Ovary (tissue), 9 donors: ENCODE data around the gene CCDC188. TPM values are rescaled to one million over a fixed set of nuclear protein-coding genes. Genes with fewer than 3 reads are reported as not detected.
"Not testable (repeated sequence)": the region's sequence is repeated elsewhere in the genome, so short reads cannot be mapped to it uniquely, and the experiment has no call there.

Experiments
- DNase-seq, 5 donors: peaks; one replicate each; pipeline ENCODE4 v3.0.0-alpha.2; 2019 to 2020
- H3K27ac ChIP-seq, 2 donors: fragments of 200-600 bp; one replicate each; pipeline versions ENCODE4 v1.5.1 to v1.8.0; 2019 to 2022
- H3K27me3 ChIP-seq: fragments of 200-600 bp; one replicate; pipeline ENCODE4 v1.8.0; 2022
- H3K36me3 ChIP-seq: fragments of 200-600 bp; sonication (generic); one replicate; pipeline ENCODE4 v1.5.1; 2019
- H3K4me1 ChIP-seq: one replicate; pipeline ENCODE4 v1.8.1; 2013; ENCODE audit warnings: mild to moderate bottlenecking, moderate library complexity; ENCODE audit not compliant: insufficient read depth
- H3K4me3 ChIP-seq: fragments of 200-600 bp; sonication (generic); one replicate; pipeline ENCODE4 v1.5.1; 2017
- H3K9me3 ChIP-seq, 2 donors: fragments of 200-600 bp in 1 of 2; sonication (generic) in 1 of 2; one replicate each; pipeline versions ENCODE4 v1.5.1 to v1.8.1; 2013 to 2019; ENCODE audit warnings: mild to moderate bottlenecking in 1 of 2, moderate library complexity in 1 of 2
- CTCF ChIP-seq, 3 donors: fragments of 450-650 bp in 2 of 3; fragments of 200-600 bp in 1 of 3; IDR thresholded peaks; one replicate each; pipeline versions ENCODE4 v1.5.1 to v1.8.0; 2016 to 2022; ENCODE audit warnings: antibody characterized with exemption in 3 of 3, mild to moderate bottlenecking in 1 of 3
- EP300 ChIP-seq: sonication (generic); formaldehyde crosslinking; IDR thresholded peaks from one replicate; pipeline ENCODE4 v1.6.1; 2017; ENCODE audit warnings: antibody characterized with exemption
- POLR2A ChIP-seq: fragments of 450-650 bp; IDR thresholded peaks from one replicate; pipeline ENCODE4 v1.6.1; 2017; ENCODE audit warnings: antibody characterized with exemption, mild to moderate bottlenecking, moderate library complexity
- WGBS, 3 donors: extraction: QIAGEN DNeasy Blood & Tissue Kit in 1 of 3; methylation state at CpG; one replicate each; pipeline versions ENCODE4 v1.1.5 to v1.1.7; 2013 to 2017; 5-methylcytosine and 5-hydroxymethylcytosine counted together
- intact Hi-C, 4 donors: fragments of 100-400 bp; cut with DNase I; formaldehyde crosslinking; loops; one replicate each; pipeline versions ENCODE4 v1.11.0 to v1.15.1; 2022 to 2023
- polyA plus RNA-seq, 2 donors: library from polyadenylated mRNA; stranded (reverse); fragments of 200-250 nt in 1 of 2; fragments of 350-450 nt in 1 of 2; fragmentation: Illumina TruSeq in 1 of 2; extraction: RNeasy Lipid Tissue Mini Kit (QIAGEN cat#74804) in 1 of 2; gene quantifications; one replicate each; pipeline ENCODE4 v1.2.3, GENCODE V29; 2013 to 2014
- total RNA-seq, 7 donors: library from RNA; depleted of rRNA in 2 of 7; stranded (reverse); fragments of >200 nt in 2 of 7; fragmentation: NEBNext Ultra II Directional in 3 of 7; extraction: Animal tissue kit (Norgen Biotek cat#: 25700) in 3 of 7; gene quantifications; one replicate each; pipeline versions ENCODE4 v1.1.0 to v1.2.4, GENCODE V29; 2016 to 2023
- donor health status: DM: no; HTN: no; CAD: no; lungs with moderate emphysema.
- donor health status: DM: no; HTN: no; CAD: no.
- donor health status: Bipolar disorder and iron deficiency.
- donor health status: DM: yes; HTN: yes; CAD: no.
- donor health status: DM: no; HTN: no; CAD: no.
- donor health status: DM: yes; HTN: yes; CAD: no.

CCDC188 gene
- total and polyA plus RNA-seq, 9 donors, result 0.27 to 1.1 (median 0.42) TPM; not detected in 1

GRCh38 chr22:20164863-20165262 lies 14.0 kb upstream of the CCDC188 start:
- Histone ChIP-seq H3K27me3 (no peaks in the 10 kb centered on the region), H3K36me3 (no peaks in the 10 kb centered on the region), H3K4me3 (no peak overlapping the region), H3K27ac (no peak overlapping the region), H3K4me1 (no peaks in the 10 kb centered on the region), H3K9me3 (no peaks in the 10 kb centered on the region)
- TF ChIP-seq CTCF (IDR thresholded peaks at IDR 0.05) (no peak), EP300 (no peak), POLR2A (no peak)
- WGBS, 3 donors, result 52 to 66% (median 55%) methylated on average over 11 of the region's 11 CpGs
- intact Hi-C loops, result no loop called here
- DNase-seq, result no peak

GRCh38 chr22:20160041-20160440 lies 9.2 kb upstream of the CCDC188 start:
- Histone ChIP-seq H3K27me3 (no peaks in the 10 kb centered on the region), H3K4me1 (no peaks in the 10 kb centered on the region), H3K9me3 (no peaks in the 10 kb centered on the region), H3K4me3 (no peak overlapping the region), H3K36me3 (no peaks in the 10 kb centered on the region), H3K27ac (no peak overlapping the region)
- WGBS, 3 donors, result 67 to 71% (median 69%) methylated on average over 10 of the region's 10 CpGs
- intact Hi-C loops, result no loop called here
- TF ChIP-seq CTCF (IDR thresholded peaks at IDR 0.05), result no peak
- no peak for TF ChIP-seq POLR2A
- TF ChIP-seq EP300, result no peak
- no peak for DNase-seq

GRCh38 chr22:20159531-20159930 lies 8.7 kb upstream of the CCDC188 start:
- not testable (repeated sequence) for DNase-seq, H3K4me3 ChIP-seq
- intact Hi-C loops, result loop anchor here in 2 of 4 donors (5.0 kb wide), 2 partner anchors 108 to 123 kb away; partner anchors contain the start of gene RTN4R (in 2 of the 2)

GRCh38 chr22:20159076-20159475 lies 8.2 kb upstream of the CCDC188 start:
- Histone ChIP-seq H3K27me3 (no peaks in the 10 kb centered on the region), H3K4me1 (no peaks in the 10 kb centered on the region), H3K36me3 (no peaks in the 10 kb centered on the region), H3K4me3 (no peak overlapping the region), H3K27ac (no peak overlapping the region), H3K9me3 (no peaks in the 10 kb centered on the region)
- no peak for DNase-seq
- TF ChIP-seq EP300, result no peak
- intact Hi-C loops, result loop anchor here in 2 of 4 donors (5.0 kb wide), 2 partner anchors 108 to 123 kb away; partner anchors contain the start of gene RTN4R (in 2 of the 2)
- WGBS, 3 donors, result 22 to 37% (median 26%) methylated on average over 7 to 9 of the region's 9 CpGs

More at GRCh38 chr22:20159531-20159930, 8.7 kb upstream of the CCDC188 start:
- not testable (repeated sequence) for H3K27me3 ChIP-seq, H3K27ac ChIP-seq, H3K4me1 ChIP-seq, H3K9me3 ChIP-seq, H3K36me3 ChIP-seq
- WGBS, 3 donors, result 27 to 48% (median 38%) methylated on average over 10 to 14 of the region's 14 CpGs

GRCh38 chr22:20158391-20159036 lies 7.7 kb upstream of the CCDC188 start:
- no peak for TF ChIP-seq CTCF (IDR thresholded peaks at IDR 0.05)
- TF ChIP-seq EP300, result no peak
- TF ChIP-seq POLR2A, result no peak
- DNase-seq, result no peak
- Histone ChIP-seq H3K36me3 (no peaks in the 10 kb centered on the region), H3K4me1 (no peaks in the 10 kb centered on the region), H3K9me3 (no peaks in the 10 kb centered on the region), H3K27me3 (no peaks in the 10 kb centered on the region), H3K27ac (no peak overlapping the region), H3K4me3 (no peak overlapping the region)
- intact Hi-C loops, result loop anchor here in 2 of 4 donors (5.0 kb wide), 2 partner anchors 109 to 124 kb away; partner anchors contain the start of gene RTN4R (in 2 of the 2)
- 74 to 87% (median 79%) methylated on average over 15 of the region's 15 CpGs for WGBS, 3 donors
